HCEC 1CT (cell line): ENCODE measurements around the gene CEBPB.
A peak's percentile ranks its signal among the peaks of the same experiment; 100 is the strongest.
"Not testable (repeated sequence)": the region's sequence is repeated elsewhere in the genome, so short reads cannot be mapped to it uniquely, and the experiment has no call there.

Experiments used
- DNase-seq: peaks from one replicate; pipeline ENCODE4 v3.0.0-alpha.2; 2017

CEBPB gene

GRCh38 chr20:50193836-50194421 is 3.3 kb downstream of the CEBPB start:
- no peak for DNase-seq

GRCh38 chr20:50194422-50194830 is 3.8 kb downstream of the CEBPB start:
- no peak for DNase-seq

- peak; percentile 9 for DNase-seq
Measured at GRCh38 chr20:50194831-50195523, 4.3 kb downstream of the CEBPB start.

- DNase-seq, result peak; percentile 3
Measured at GRCh38 chr20:50195524-50196120, 5.0 kb downstream of the CEBPB start.

GRCh38 chr20:50196248-50196647 is 5.6 kb downstream of the CEBPB start:
- DNase-seq, result no peak

- no peak for DNase-seq
Measured at GRCh38 chr20:50196896-50197295, 6.3 kb downstream of the CEBPB start.

GRCh38 chr20:50197463-50198179 is 7.0 kb downstream of the CEBPB start:
- no peak for DNase-seq

- no peak for DNase-seq
Measured at GRCh38 chr20:50198180-50198666, 7.6 kb downstream of the CEBPB start.

- no peak for DNase-seq
Measured at GRCh38 chr20:50198716-50199115, 8.1 kb downstream of the CEBPB start.

- DNase-seq, result no peak
Measured at GRCh38 chr20:50199703-50200102, 9.1 kb downstream of the CEBPB start.

GRCh38 chr20:50200482-50201104 is 10.0 kb downstream of the CEBPB start:
- no peak for DNase-seq

- DNase-seq, result not testable (repeated sequence)
Measured at GRCh38 chr20:50201710-50202109, 11.1 kb downstream of the CEBPB start.

- no peak for DNase-seq
Measured at GRCh38 chr20:50202677-50203076, 12.0 kb downstream of the CEBPB start.

GRCh38 chr20:50203951-50204937 is 13.6 kb downstream of the CEBPB start:
- no peak for DNase-seq

- no peak for DNase-seq
Measured at GRCh38 chr20:50207026-50207425, 16.4 kb downstream of the CEBPB start.

- DNase-seq, result no peak
Measured at GRCh38 chr20:50208085-50208491, 17.5 kb downstream of the CEBPB start.

GRCh38 chr20:50208815-50209214 is 18.2 kb downstream of the CEBPB start:
- not testable (repeated sequence) for DNase-seq

- DNase-seq, result no peak
Measured at GRCh38 chr20:50210066-50210619, 19.5 kb downstream of the CEBPB start.

GRCh38 chr20:50211091-50211490 is 20.5 kb downstream of the CEBPB start:
- DNase-seq, result no peak

- no peak for DNase-seq
Measured at GRCh38 chr20:50213531-50214106, 23.0 kb downstream of the CEBPB start.
